Kidney (tissue), 14 donors: ENCODE data around the gene HS2ST1. TPM values are rescaled to one million over a fixed set of nuclear protein-coding genes. Genes with fewer than 3 reads are reported as not detected.

ENCODE experiments used
- DNase-seq, 5 donors: peaks; one replicate each; pipeline ENCODE4 v3.0.0-alpha.2; 2013 to 2020
- FAIRE-seq: peaks from 2 replicates; lab custom pipeline; 2012; peaks lifted over from hg19 to GRCh38; lab: Jason Lieb, UNC
- H3K27ac ChIP-seq, 2 donors: one replicate each; pipeline ENCODE4 v1.7.0; 2013; ENCODE audit warnings: low read depth in 2 of 2, low read length in 2 of 2, inconsistent platforms in 1 of 2
- H3K27me3 ChIP-seq: one replicate; pipeline ENCODE4 v1.7.1; 2013; ENCODE audit warnings: low read length, inconsistent platforms; ENCODE audit not compliant: control insufficient read depth, insufficient read depth
- H3K36me3 ChIP-seq, 3 donors: one replicate each; pipeline versions ENCODE4 v1.7.0 to v1.7.1; 2013; ENCODE audit warnings: low read length in 3 of 3, control low read depth in 1 of 3, inconsistent platforms in 1 of 3; ENCODE audit not compliant: insufficient read depth in 3 of 3, control insufficient read depth in 2 of 3
- H3K4me1 ChIP-seq, 3 donors: one replicate each; pipeline versions ENCODE4 v1.7.0 to v1.7.1; 2013; ENCODE audit warnings: low read length in 3 of 3, inconsistent platforms in 1 of 3, low read depth in 1 of 3; ENCODE audit not compliant: control insufficient read depth in 2 of 3, insufficient read depth in 2 of 3
- H3K4me3 ChIP-seq, 3 donors: one replicate each; pipeline versions ENCODE4 v1.7.0 to v1.8.1; 2013; ENCODE audit warnings: low read length in 3 of 3, control low read depth in 1 of 3, inconsistent platforms in 1 of 3
- H3K9ac ChIP-seq, 3 donors: one replicate each; pipeline versions ENCODE4 v1.7.0 to v1.7.1; 2013; ENCODE audit warnings: low read length in 3 of 3, control low read depth in 1 of 3, inconsistent platforms in 1 of 3
- H3K9me3 ChIP-seq, 3 donors: one replicate each; pipeline versions ENCODE4 v1.7.0 to v1.7.1; 2013; ENCODE audit warnings: low read length in 3 of 3, control low read depth in 1 of 3, inconsistent platforms in 1 of 3; ENCODE audit not compliant: control insufficient read depth in 2 of 3, insufficient read depth in 1 of 3
- CTCF ChIP-seq: IDR thresholded peaks from 3 replicates; pipeline ENCODE4 v1.5.1; 2012; ENCODE audit warnings: mild to moderate bottlenecking, moderate library complexity, borderline replicate concordance; ENCODE audit not compliant: insufficient read depth; ENCODE audit errors: extremely low read depth
- intact Hi-C: fragments of 100-400 bp; cut with DNase I; formaldehyde crosslinking; loops from one replicate; pipeline ENCODE4 v1.11.1; 2022
- polyA plus RNA-seq: library from polyadenylated mRNA; stranded (reverse); fragments of 350-450 nt; fragmentation: Illumina TruSeq; extraction: RNeasy Lipid Tissue Mini Kit (QIAGEN cat#74804); gene quantifications from one replicate; pipeline ENCODE4 v1.2.3, GENCODE V29; 2014; ENCODE audit warnings: low read depth, low replicate concordance; ENCODE audit not compliant: insufficient read depth
- total RNA-seq: library from RNA; stranded (reverse); fragmentation: NEBNext Ultra II Directional; extraction: Animal tissue kit (Norgen Biotek cat#: 25700); gene quantifications from one replicate; pipeline ENCODE4 v1.2.1, GENCODE V29; 2021
- donor health status: control.
- donor health status: control.
- donor health status: control.
- donor health status: control.
- donor health status: control.
- donor health status: DM: yes; HTN: yes; CAD: no.
- donor health status: Normal renal cell carcinoma (clear cell type).

Gene HS2ST1
- total and polyA plus RNA-seq, 2 donors from 2014 or later = 10.3 to 27.1 TPM

- no peak for FAIRE-seq
- TF ChIP-seq CTCF = no peak
- H3K9me3 ChIP-seq = peaks cover 0 to 3% (median 0%) of the 10 kb centered on the region in 3 donors
- H3K36me3 ChIP-seq = no peaks in the 10 kb centered on the region
- no peak overlapping the region for H3K4me3 ChIP-seq
- no peak overlapping the region for H3K9ac ChIP-seq
- no peaks in the 10 kb centered on the region for H3K4me1 ChIP-seq
- no peak for DNase-seq
- intact Hi-C loops = no loop called here
- no peaks in the 10 kb centered on the region for H3K27me3 ChIP-seq
- H3K27ac ChIP-seq = no peak overlapping the region
Measured at GRCh38 chr1:87045761-87046304, 131.4 kb downstream of the HS2ST1 start.

DNA sequence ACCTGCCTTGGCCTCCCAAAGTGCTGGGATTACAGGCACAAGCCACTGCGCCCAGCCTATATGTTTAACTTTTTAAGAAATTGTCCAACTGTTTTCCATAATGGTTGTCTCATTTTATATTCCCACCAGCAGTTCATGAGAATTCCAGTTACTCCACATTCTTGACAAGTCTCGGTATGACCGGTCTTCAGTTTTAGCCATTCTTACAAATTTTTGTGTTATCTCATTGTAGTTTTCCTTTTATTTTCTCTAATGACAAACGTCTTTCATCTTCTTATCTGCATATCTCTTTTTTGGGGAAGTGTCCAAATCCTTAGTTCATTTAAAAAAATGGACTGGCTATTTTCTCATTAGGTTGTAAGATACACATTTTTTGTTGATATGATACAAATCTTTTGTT, 132.5 kb downstream of the HS2ST1 start:
- H3K4me1 ChIP-seq = no peaks in the 10 kb centered on the region
- H3K36me3 ChIP-seq = no peaks in the 10 kb centered on the region
- peaks cover 0 to 3% (median 0%) of the 10 kb centered on the region in 3 donors for H3K9me3 ChIP-seq
- no peak overlapping the region for H3K4me3 ChIP-seq
- TF ChIP-seq CTCF = no peak
- intact Hi-C loops = no loop called here
- H3K27me3 ChIP-seq = no peaks in the 10 kb centered on the region
- H3K9ac ChIP-seq = no peak overlapping the region
- FAIRE-seq (no peak), DNase-seq (no peak)
- no peak overlapping the region for H3K27ac ChIP-seq

GRCh38 chr1:87048237-87048636, 133.8 kb downstream of the HS2ST1 start:
- Histone ChIP-seq H3K27me3 (no peaks in the 10 kb centered on the region), H3K4me3 (no peak overlapping the region), H3K9ac (no peak overlapping the region), H3K36me3 (no peaks in the 10 kb centered on the region), H3K9me3 (peaks cover 0 to 3% (median 0%) of the 10 kb centered on the region in 3 donors), H3K27ac (no peak overlapping the region), H3K4me1 (no peaks in the 10 kb centered on the region)
- no peak for FAIRE-seq
- no peak for TF ChIP-seq CTCF
- intact Hi-C loops = no loop called here
- no peak for DNase-seq

DNA sequence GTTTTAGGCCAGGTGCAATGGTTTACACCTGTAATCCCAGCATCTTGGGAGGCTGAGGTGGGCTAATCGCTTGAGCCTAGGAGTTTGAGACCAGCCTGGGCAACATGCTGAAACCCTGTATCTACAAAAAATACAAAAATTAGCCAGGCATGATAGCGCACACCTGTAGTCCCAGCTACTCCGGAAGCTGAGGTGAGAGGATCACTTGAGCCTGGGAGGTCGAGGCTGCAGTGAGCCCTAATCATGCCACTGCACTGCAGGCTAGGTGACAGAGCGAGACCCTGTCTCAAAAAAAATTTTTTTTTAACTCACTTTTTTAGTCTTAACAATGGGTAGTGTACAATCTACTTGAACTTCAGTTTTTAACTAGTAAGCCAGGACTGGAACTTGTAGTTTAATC, 137.5 kb downstream of the HS2ST1 start:
- DNase-seq (no peak), FAIRE-seq (no peak)
- intact Hi-C loops = no loop called here
- no peak for TF ChIP-seq CTCF
- peaks cover 0 to 3% (median 0%) of the 10 kb centered on the region in 3 donors for H3K9me3 ChIP-seq
- H3K27ac ChIP-seq = no peak overlapping the region
- no peaks in the 10 kb centered on the region for H3K27me3 ChIP-seq
- no peak overlapping the region for H3K4me3 ChIP-seq
- H3K36me3 ChIP-seq = no peaks in the 10 kb centered on the region
- no peak overlapping the region for H3K9ac ChIP-seq
- H3K4me1 ChIP-seq = no peaks in the 10 kb centered on the region
